Forelimb muscle (tissue), 1 donor: ENCODE measurements around the gene KCNMA1. TPM values are rescaled to one million over a fixed set of nuclear protein-coding genes. Genes with fewer than 3 reads are reported as not detected.

Experiments used
- DNase-seq: peaks from one replicate; pipeline ENCODE4 v3.0.0-alpha.2; 2013; ENCODE audit warnings: low read depth
- polyA plus RNA-seq: library from polyadenylated mRNA; unstranded; fragments of 120-200 nt; gene quantifications from one replicate; pipeline ENCODE4 v1.2.1, GENCODE V29; 2013; ENCODE audit not compliant: insufficient read length

The KCNMA1 gene
- polyA plus RNA-seq, 1 donor, result 15.1 TPM

DNA sequence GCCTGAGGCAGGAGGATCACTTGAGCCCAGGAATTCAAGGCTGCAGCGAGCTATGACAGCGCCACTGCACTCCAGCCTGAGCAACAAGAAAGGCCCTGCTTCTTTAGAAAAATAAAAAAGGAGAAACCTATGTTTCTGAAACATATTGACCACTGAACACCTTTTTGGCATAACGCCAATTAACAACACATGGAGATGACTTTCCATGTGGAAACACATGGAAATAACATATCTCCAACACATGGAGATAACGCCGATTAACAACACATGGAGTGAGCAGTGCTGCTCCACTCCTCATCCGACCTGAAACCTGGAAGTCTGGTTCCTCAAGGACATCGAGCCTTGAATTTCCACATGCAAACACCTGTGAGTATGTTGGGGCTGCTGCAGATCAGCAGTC lies 126.9 kb downstream of the KCNMA1 start:
- DNase-seq, result no peak

DNA sequence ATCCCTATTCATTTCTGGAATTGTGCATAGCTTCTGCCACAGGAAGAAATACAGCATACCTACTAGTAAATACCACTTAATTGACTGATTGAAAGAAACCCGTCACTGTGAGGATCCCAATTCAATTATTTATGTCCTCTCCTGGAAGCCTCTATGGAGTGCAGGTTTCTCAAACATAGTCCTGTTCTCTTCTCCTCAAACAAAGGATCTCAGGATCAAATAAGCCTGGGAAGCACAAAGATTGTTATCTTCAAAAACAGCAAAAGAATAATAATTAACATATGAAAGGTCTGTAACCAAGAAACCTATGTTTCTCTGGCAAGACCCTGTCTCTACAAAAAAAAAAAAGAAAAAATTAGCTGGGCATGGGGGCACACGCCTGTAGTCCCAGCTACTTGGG lies 127.3 kb downstream of the KCNMA1 start:
- DNase-seq, result no peak

DNA sequence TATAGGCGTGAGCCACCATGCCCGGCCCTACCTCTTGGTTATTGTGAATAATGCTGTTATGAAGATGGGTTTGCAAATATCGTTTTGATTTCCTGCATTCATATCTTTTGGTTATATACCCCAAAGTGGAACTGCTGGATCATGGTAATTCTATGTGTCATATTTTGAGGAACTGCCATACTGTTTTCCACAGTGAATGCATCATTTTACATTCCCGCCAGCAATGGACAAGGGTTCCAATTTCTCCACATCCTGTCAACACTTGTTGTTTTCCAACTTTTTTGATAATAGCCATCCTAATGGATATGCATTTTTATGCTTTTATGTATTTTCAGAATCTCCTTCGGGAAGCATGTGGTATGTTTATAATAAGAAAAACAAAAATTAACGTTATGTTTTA lies 128.2 kb downstream of the KCNMA1 start:
- no peak for DNase-seq

DNA sequence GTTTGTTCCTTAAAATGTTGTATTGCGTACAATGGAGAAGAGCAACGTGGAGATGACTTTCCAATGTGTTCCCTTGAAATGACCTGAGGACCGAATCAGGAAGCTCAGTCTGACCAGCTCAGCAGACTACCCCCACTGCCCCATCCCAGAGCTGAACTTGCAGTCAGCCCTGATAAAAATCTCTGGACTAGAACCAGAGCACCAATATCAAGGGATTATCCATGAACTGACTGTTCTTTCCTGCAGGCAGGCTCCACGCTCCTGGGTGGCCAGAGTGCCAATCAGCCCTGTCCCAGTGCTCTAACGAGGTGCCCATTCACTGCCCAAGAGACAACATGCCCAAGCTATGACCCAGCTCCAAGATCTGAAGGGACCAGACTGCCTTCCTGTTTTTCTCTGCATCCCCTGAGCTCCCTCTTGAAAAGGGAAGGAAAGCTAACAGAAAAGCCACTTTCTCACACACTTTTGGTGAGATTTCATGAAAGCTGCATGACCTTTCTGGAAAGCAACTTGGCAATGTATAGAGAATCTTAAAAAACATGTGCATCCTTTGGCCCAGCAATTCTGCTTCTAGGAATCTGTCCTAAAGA lies 130.2 kb downstream of the KCNMA1 start:
- DNase-seq, result peak; percentile 49

DNA sequence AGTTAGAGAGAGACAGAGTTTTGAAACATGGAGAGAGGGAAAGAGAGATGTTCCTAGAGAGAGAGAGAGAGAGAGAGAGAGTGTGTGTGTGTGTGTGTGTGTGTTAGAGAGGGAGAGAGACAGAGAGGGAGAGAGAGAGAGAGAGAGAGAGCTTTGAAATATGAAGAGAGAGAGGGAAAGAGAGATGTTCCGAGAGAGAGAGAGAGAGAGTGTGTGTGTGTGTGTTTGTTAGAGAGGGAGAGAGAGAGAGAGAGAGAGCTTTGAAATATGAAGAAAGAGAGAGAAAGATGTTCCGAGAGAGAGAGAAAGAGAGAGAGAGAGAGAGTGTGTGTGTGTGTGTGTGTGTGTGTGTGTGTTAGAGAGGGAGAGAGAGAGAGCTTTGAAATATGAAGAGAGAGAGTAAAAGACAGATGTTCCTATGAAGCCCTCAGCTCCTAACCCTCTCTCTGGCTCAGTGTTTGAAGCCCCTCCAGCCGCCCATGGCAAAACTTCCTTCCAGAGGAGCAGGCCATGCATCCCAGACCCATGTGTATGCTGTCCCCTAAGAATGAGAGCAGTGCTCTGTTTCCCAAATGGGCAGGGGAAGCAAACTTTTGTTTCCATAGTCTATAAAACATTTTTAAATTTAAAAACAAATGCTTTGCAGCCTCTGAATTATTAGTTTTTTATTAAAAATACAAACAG lies 130.9 kb downstream of the KCNMA1 start:
- no peak for DNase-seq

DNA sequence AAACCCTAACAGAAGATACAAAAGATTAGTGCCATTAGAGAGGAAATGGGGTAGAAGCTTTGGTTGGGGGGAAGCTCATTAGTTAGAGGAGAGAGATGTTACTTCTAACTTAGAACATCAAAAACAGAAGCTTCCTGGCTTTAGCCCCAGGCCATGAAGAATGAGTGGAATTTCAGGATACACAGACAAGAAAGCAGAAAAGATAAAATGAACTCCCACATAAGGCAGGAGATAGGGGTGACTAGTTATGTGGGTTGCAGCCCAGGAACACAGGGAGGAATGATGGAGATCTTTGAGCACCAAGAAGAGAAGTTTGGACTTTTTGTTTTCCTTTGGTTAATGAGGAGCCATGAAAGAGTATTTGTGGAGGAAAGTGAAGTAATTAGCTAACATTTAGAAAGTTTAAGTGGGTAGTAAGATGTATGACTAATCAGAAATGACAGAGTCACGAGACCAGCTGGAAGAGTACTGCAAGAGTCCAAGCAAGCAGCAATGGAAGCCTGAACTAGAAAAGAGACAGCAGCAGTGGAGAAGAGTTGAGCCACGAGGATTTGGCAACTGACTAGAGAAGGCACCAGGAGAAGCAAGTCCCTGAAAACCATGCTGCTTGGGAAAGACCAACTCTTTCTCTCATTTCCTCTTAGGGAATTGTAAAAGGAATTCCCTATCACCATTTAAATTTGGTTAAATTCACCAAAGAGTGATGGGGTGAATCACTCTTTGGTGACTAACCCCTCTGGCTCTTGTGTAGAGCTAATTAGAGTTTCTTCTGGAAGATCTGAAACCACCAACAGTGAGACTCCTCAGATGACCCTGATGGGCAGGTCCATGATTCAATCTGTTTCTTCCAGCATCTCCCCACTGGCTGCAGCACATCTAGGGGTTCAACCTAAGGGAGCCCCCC lies 131.9 kb downstream of the KCNMA1 start:
- no peak for DNase-seq

DNA sequence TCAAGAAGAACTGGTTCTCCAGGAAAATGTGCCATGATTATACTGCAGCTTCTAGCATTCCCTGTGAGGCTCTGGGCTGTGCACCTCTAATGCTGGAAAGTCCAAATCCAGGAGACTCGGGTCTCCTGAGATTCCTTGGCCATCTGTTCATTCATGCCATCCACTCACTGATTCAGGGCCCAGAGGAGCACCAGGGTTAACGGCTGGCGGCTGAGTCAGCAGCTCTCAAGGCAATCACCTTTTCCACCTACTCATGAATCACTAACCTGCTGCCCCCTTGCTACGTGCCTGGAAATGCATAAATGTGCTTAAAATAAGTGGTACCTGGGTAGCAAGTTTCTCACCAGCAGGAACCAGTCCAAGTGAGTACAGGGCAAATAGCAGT lies 132.7 kb downstream of the KCNMA1 start:
- no peak for DNase-seq

DNA sequence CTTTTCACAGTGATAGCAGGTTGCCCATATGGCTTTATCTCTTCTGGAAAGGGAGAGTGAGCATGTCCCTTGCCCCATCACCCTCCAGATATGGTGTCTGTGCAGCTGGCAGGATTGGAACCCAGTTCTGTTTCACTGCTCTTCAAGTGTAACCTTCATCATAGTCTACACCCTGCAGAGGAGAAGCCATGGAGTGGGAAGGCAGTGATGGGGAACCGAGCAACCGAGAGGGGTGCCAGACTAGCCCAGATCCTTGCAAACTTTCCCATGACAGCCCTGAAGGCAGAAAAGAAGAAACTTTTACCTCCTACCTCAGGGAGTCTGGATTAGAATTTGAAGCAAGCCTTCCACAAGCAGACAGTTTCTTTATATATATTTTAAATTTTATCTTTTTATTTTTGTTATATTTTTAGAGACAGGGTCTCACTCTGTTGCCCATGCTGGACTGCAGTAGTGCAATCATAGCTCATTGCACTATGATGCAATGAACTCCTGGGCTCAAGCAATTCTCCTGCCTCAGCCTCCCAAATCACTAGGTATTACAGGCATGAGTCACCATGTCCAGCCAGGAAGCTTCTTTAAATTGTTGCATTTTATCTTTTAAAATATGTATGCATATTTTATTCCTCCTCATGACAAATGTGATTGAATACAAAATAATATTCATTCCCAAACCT lies 133.3 kb downstream of the KCNMA1 start:
- no peak for DNase-seq

DNA sequence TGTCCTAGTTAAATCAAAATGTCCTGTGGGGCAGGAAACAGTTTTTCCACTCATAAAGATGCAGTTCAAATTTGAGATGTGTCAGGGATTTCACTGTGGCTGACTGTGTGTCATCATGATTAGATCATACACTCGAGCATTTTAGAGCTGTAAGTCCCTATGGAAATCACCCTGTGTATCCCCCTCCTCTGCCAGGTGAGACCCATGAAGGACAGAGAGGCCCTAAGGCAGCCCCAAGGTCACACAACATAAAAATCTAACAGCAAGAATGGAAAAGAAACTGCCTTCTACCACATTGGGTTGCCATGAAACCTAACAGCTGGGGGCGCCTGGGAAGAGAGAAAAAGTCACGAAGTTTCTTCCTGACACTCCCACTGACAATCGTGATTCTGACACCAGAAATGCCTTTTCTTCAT lies 135.8 kb downstream of the KCNMA1 start:
- no peak for DNase-seq

DNA sequence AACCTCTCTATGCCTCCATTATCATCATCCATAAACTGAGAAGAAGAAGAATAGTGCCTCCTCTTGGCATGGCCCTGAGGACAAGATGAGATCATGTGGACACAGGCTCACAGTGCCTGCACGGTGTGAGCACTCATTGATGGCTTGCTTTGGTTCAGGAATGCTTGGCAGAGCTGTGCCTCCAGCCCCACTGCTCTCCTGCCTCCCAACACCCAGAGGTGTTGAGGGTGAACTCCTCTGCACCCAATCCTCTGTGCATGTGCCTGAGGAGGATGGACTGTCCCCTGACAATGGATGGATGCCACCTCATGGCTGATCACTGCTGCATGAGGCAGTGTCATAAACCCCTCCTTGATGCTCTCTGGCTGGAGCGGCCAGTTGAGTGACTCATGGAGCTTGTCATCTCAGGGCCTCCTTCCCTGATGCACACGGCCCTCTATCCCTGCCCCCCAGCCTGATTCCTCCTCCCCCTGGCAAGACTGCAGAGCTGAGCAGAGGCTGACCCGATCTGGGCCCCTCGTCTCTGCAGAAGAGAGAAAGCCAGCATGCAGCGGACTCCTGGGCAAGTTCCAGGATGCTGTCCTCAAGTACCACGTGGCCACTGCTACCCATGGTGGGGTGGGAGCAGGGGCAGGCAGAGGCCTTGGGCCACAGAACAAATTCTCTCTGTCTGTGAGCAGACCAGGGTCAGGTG lies 136.3 kb downstream of the KCNMA1 start:
- no peak for DNase-seq

DNA sequence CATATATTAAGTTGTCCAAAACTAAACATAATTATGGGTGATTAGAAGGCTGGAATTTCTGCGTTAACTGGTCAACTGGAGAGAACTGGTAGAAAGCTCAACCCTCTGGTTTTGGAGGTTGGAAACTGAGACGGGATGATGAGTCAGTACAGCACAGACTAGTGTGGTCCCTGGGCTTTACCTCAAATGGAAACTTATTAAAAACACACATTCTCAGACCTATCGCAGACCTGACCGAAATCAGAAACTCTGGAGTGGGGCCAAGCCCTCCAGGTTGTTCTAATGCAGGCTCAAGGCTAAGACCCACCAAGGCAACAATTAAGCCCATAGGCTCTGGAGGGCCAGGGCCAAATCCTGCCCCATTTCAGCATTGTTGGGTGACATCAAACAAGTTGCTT lies 136.9 kb downstream of the KCNMA1 start:
- DNase-seq, result no peak

DNA sequence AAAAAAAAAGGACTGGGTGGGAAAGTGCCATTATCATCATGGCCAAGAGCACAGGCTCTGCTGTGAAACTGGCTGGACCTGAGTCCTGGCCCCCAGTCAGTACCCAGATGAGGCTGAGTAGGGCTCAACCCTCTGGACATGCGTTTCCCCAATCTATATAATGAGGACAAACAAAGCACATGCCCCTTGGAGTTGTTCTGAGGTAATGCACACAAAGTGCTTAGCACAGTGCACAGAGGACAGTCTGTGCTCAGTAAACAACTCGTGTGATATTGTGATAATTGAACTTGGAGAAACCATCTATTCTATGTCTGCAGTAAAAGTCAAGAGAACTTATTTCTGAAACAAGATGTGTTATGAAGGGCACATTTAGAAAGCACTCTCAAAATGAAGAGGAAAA lies 138.8 kb downstream of the KCNMA1 start:
- no peak for DNase-seq

DNA sequence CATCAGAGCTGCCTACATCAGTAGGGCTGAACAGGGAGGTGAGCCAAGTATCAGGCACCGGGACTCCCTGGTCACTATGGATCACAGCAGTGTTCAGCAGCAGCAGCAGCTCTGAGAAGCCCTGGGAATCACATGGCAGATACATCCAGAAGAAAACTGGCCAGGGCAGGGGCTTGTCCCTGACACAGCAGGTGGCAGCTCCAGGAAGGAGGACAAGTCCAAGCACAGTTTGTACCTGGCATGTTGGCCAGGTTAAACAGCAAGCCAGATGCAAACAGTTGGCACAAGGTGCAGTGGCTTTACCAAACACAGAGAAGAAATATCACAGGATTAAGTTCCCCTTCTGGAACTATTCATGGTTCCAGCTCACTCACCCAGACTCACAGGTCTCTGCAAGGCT lies 139.4 kb downstream of the KCNMA1 start:
- DNase-seq, result no peak

DNA sequence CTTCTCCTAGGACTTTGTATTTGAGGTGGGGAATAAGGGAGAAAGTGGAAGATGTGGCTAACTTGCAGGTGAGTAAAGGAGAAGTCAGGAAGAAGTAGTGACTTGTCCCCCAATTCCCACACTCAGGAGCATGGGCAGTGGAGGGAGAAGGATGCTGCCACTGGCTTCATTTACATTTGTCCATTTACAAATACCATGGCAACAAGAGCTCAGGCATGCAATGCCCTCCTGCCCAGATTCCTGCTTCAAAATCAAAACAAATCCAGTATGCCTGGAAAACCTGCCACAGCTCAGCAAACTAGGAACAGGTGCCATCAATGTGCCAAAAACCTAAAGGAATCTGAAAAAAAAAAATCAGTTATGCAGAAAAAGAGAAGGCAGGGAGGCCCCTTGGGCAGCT lies 139.9 kb downstream of the KCNMA1 start:
- no peak for DNase-seq

DNA sequence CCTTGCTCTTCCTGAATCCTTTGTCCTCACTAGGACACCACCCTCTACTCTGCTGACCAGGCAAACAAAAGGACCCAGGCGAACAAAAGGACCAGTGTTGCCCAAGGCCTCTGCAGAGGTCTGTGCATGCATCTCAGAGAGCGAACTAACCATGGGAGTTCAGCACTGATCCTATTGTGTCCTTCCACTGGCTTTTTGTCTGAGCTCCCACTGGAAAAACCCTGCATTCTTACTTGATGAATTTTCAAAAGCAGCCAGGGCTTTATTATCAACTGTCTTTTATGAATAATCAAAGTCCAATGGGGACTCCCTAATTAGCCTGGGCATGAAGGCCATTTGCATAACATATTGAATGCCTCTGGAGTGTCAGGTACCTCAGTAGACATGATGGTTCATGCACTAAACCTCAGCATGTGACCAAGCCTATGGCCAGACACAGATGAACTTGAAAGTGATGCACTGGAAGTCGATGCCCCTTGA lies 140.6 kb downstream of the KCNMA1 start:
- DNase-seq, result no peak

DNA sequence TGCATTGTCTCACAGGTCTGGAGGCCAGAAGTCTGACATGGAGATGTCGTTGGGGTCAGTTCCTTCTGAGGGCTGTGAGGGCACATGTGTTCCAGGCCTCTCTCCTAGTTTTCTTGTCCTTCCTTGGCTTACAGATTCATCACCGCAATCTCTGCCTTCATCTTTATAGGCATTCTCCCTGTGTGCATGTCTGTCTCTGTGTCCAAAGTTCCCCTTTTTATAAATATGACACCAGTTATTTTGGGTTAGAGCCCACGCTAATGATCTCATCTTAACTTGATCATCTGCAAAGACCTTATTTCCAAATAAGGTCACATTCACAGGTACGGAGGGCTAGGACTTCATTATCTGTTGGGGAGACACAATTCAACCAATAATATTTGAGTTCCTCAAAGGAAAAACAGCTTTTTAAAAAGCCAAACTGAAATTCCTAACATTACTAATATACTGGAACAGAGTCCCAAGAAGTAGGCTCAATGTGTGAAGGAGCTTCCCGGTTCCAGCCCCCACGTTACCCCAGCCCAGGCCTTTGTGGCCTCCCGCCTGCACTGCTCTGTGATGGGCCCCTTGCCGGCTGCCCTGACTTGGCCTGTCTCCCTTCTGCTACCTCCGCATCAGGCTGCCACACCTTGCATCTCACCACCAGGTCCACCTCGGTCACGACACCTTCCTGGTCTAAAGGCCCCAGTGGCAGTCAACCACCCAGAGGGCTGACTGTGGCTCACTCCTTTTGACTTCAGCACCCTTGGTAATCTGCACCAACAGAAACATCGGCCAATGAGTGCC lies 142.7 kb downstream of the KCNMA1 start:
- DNase-seq, result no peak

DNA sequence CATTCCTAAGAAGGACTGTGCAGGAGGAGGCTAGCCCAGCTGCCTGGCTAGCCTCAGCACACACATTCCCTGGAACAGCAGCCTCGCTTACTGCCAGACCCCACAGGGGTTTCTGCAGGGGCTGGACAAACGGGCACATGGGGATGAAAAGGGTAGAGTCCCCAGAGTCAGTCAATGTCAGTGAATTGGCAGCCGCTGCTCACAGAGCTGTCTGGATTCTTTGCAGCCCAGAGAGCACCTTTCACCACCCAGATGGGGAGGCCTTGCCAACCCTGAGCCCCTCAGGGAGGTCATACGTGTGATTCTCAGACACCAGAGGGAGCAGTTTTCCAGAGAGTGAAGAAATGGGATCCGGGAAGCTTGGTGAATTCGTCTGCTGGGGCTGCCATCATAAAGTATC lies 143.3 kb downstream of the KCNMA1 start:
- no peak for DNase-seq

DNA sequence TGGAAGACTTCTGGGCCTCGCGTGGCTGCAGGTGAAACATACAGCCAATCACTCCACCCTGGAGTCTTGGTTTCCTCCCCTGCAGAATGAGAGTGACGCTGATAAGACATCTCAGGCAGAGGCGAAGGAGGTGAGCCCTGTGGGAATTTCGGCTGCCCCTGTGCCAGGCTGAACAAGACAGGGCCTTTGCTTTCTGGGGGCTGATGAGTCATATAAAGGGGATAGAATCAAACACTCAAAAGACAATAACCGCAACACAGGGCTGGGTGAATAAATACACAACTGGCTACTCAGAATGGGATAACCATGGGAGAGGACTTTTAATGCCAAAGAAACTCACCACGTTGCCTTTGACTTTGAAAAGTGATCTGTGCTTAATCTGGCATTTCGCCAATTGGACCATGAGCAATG lies 143.8 kb downstream of the KCNMA1 start:
- no peak for DNase-seq

DNA sequence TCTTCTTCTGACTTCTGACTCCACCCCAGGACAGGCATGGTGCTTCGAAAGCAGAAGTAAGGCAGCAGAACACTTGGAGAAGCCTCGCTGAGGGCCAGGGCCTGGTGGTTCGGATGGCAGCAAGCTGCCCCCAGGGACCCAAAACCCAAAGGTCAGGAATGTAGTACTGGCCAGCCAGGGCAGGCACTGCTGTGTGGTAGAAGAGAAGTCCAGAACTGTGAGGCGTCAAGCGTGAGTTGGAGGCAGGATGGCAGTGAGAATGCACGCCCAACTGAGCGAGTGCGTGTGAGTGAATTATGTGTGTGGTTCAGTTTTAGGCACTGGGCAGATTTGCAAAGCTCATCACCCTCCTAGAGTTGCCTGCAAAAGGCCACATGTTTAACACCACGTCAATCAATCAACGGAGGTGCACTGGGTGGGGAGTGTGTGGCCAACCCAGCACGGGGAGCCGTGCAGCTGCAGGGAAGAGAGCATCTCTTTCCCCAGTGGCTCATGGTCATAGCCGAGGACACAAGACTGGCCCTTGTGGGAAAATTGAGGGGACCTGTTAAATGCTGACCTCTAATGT lies 144.3 kb downstream of the KCNMA1 start:
- no peak for DNase-seq

DNA sequence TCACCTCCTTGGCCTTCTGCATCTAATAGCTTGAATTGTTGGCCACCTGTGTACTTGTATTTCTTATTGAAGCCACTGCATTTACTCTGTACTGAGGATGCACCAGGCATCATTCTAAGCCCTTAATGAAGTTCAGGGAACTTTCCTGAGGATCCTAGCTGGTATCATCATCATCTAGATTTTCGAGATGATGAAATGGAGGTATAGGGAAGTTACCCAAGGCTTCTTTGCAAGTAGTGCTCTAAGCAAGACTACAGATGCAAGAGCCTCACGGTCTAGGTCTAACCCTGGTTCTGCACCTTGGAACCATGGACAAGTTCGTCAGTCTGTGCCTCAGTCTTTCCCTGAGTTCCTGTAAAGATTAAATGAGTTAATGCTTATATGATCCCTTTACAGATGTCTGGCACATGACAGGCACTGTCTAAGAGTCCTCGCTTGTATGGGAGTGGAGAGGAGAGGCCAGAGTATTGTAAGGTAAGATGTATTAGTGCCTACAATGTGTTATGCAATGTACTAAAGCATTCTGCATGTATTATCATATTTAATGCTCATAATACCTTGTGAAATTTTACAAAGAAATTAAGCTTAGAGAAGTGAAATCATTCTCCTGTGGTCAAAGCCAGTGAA lies 145.1 kb downstream of the KCNMA1 start:
- DNase-seq, result no peak
